HG03025 (cell line): ENCODE measurements around the gene CATSPERE.
"Not testable (repeated sequence)": the region's sequence is repeated elsewhere in the genome, so short reads cannot be mapped to it uniquely, and the experiment has no call there.

ENCODE experiments used
- ATAC-seq: cut with Tn5 transposase; IDR thresholded peaks from one replicate; pipeline ENCODE4 v1.9.1; 2021; ENCODE audit warnings: mild to moderate bottlenecking, moderate library complexity; ENCODE audit not compliant: unreplicated experiment, low FRiP score

Gene CATSPERE

GRCh38 chr1:244448279-244449036 is 12.6 kb upstream of the CATSPERE start:
- no peak for ATAC-seq

DNA sequence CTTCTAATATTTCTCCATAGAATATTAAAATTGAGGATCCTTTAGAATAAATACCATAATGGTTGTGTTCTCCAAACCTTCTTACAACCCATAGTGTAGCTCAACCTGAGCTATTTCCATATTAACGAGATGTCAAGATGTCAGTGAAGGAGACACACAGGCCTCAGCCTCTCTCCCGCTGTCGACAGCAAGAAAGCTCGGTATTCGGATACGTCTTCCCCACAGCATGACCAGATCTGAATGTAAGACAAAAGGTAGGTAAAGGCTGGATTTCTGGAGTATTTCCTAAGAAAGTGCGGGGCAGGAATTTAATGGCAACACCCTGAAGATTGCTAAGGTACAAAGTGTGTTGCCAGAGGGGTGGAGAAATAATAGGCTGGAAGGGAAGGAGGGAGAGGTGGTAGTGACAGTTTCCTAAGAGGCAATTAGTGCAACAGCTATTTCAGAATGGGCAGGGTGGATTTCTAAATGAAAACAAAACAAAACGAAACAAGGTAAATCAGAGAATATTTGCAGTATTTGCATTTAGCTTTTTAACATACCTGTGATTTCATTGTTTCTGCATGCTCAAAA is 11.1 kb upstream of the CATSPERE start:
- ATAC-seq, result no peak

- peak; percentile 19 for ATAC-seq
These were observed 10.2 kb upstream of the CATSPERE start for GRCh38 chr1:244450597-244451538.

DNA sequence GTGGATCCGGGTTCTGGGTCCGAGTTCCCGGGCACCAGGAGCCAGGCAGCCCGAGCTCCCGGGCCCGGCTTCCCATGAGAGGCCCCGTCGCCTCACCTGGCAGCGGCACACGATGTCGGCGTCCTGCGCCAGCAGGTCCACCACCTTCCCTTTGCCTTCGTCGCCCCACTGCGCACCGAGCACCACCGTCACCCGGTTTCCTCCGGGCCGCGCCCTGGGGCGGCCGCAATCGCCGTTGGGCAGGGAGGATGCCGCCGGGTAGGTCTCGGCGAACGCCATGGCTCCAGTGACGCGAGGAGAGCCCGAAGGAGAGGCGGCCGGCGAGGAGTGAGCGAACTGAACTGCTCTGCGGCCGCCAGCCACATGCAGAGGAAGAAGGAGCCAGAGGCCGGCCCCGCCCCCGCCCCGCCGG is 9.5 kb upstream of the CATSPERE start, which contains the start of gene ADSS2:
Gene ADSS2 (minus strand): TSS at position 371 of the 412 bp plus-strand sequence. CDS start 92 bp downstream, at position 279.
- ATAC-seq, result no peak

- ATAC-seq, result peak; percentile 91
These were observed 8.9 kb upstream of the CATSPERE start for GRCh38 chr1:244451951-244452795.

DNA sequence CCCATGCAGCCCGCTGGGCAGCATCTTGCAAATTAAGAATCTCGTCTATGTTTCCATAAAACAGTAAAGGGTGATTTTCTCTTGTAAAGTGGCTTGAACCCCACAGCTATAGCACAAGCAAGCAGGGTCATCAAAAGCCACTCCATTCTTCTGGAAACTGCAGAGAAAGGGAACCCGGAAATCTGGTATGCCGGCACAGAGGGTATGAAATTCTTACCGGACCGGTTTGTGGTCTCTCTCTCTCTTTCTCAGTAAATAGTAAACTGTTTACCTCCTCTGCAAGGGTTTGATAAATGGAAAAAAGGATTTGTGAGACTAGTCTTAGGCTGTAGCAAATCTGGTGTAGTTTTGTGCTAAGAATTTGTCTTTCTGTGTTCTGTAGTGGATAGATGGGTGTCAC is 6.7 kb upstream of the CATSPERE start:
- no peak for ATAC-seq

DNA sequence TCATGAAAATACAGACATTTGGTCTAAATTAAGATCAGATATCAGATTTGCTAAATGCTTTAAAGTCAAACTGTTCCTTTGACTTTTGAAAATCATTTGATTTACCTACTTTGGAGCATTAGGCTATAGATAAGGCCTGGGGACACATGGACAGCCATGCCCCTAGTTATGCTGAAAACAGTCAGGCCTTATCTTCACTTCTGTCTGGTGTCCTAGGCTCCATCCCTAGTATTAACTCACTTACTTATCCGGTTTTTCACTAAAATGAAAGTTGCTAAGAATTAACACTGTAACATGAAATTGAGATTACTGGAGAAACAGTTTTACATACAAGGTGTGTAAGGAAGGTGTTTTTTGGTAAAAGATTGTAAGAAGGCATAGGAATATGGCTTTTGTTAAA is 4.5 kb upstream of the CATSPERE start:
- no peak for ATAC-seq

DNA sequence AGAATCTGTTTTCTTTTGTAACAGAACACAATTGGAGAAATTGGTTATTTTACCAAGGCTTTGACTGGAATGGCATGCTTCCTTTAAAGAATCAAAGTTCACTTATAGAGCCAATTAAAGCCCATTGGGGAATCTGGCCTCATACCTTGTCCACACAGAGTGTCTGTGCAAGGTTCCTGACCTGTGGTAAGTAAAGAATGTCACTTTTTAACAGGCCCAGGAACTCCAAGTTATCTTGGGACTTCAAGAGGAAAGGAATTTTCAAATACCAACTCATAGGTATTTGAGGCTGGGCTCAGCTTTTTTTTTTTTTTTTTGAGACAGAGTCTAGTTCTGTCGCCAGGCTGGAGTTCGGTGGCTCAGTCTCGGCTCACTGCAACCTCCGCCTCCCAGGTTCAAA is 2.3 kb upstream of the CATSPERE start:
- no peak for ATAC-seq

GRCh38 chr1:244460197-244460596 is 876 bp upstream of the CATSPERE start:
- no peak for ATAC-seq

- no peak for ATAC-seq
These were observed 5.7 kb downstream of the CATSPERE start for GRCh38 chr1:244466724-244467123.

DNA sequence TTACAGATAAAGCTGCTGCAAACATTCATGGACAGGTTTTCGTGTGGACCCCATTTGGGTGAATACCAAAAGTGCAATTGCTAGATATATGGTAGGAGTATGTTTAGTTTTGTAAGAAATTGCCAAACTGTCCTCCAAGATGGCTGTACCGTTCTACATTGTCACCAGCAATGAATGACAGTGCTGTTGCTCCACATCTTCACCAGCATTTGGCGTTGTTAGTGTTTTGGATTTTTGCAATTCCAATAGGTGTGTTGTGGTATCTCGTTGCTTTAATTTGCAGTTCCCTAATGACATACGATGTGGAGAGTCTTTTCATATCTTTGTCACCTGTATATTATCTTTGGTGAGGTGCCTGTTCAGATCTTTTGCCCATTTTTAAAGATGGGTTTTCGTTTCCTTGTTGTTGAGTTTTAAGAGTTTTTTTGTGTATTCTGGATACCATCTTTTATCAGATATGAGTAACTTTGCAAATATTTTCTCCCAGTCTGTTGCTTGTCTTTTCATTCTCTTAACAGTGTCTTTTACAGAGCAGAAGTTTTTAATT is 12.1 kb downstream of the CATSPERE start:
- ATAC-seq, result no peak

DNA sequence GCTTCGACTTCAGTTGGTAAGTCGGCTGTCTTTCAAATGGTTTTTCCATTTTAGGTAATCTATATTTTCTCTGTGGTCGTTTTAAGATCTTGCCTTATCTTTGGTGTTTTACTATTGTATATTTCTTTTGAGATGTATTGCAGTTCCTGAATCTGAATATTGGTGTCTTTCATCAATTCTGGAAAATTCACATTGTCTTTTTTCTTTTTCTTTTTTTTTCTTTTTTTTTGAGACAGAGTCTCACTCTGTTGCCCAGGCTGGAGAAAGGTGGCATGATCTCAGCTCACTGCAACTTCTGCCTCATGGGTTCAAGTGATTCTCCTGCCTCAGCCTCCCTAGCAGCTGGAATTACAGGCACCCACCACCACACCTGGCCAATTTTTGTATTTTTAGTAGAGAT is 23.9 kb downstream of the CATSPERE start:
- ATAC-seq, result not testable (repeated sequence)

GRCh38 chr1:244494653-244495052 is 33.6 kb downstream of the CATSPERE start:
- ATAC-seq, result no peak

GRCh38 chr1:244496186-244496585 is 35.1 kb downstream of the CATSPERE start:
- no peak for ATAC-seq

DNA sequence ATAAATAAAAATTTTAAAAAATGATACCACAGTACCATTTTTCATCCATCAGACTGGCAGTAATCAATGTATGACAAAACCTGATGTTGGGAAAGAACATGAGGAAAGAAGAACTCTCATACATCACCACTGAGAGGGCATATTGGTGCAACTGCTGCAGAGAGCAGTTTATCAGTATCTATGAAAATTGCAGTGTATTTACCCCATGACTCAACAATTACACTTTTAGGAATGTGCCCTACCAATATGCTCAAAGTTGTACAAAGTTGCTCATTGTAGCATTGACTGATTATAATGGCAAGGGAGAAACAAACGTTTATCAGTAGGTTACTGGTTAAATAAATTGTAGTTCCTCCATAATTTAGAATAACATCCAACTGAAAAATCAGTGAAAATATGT is 36.7 kb downstream of the CATSPERE start:
- ATAC-seq, result no peak

DNA sequence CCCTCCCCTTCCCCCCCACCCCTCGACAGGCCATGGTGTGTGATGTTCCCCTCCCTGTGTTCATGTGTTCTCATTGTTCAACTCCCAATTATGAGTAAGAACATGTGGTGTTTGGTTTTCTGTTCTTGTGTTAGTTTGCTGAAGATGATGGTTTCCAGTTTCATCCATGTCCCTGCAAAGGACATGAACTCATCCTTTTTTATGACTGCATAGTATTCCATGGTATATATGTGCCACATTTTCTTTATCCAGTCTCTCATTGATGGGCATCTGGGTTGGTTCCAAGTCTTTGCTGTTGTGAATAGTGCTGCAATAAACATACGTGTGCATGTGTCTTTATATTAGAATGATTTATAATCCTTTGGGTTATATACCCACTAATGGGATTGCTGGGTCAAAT is 38.4 kb downstream of the CATSPERE start:
- not testable (repeated sequence) for ATAC-seq

- not testable (repeated sequence) for ATAC-seq
These were observed 39.4 kb downstream of the CATSPERE start for GRCh38 chr1:244500515-244500914.

DNA sequence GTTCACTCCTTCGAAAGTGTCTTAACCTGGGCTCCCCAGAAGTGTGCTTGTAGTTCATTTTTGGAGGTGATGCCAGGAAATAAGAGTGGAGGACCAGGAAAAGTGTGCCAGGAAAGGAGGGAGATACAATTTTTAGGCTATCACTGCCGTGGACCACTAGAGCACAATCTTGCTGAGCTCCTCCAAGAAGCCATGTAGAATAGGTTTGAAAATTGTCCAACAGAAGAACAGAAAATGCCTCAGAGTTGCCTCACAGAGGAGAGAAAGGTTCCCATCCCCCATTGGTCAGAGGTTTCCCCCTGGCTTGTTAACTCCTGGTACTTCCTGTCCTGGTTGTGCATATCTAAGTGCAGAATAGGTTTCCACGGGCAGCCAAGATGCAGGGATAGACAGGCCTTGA is 41.6 kb downstream of the CATSPERE start:
- no peak for ATAC-seq

GRCh38 chr1:244513493-244513892 is 52.4 kb downstream of the CATSPERE start:
- no peak for ATAC-seq

GRCh38 chr1:244515680-244516079 is 54.6 kb downstream of the CATSPERE start:
- ATAC-seq, result no peak
